WI38 (cell line): ENCODE measurements around the gene PDE4D.

ENCODE experiments used
- H3K4me3 ChIP-seq: 2 replicates; pipeline ENCODE4 v1.5.1; 2011; ENCODE audit warnings: low read depth, mild to moderate bottlenecking, control low read depth, low read length
- CTCF ChIP-seq: IDR thresholded peaks from 2 replicates; pipeline ENCODE4 v1.5.1; 2012; ENCODE audit warnings: low read depth, mild to moderate bottlenecking, control low read depth, low read length

Gene PDE4D

GRCh38 chr5:59716966-59717500, 176.5 kb downstream of the PDE4D start:
- no peak overlapping the region for H3K4me3 ChIP-seq
- no peak for TF ChIP-seq CTCF

GRCh38 chr5:59716029-59716428, 177.5 kb downstream of the PDE4D start:
- TF ChIP-seq CTCF = no peak

GRCh38 chr5:59715228-59715627, 178.3 kb downstream of the PDE4D start:
- H3K4me3 ChIP-seq = no peak overlapping the region
- no peak for TF ChIP-seq CTCF

More at GRCh38 chr5:59716029-59716428, 177.5 kb downstream of the PDE4D start:
- no peak overlapping the region for H3K4me3 ChIP-seq

- TF ChIP-seq CTCF = no peak
- H3K4me3 ChIP-seq = no peak overlapping the region
Measured at GRCh38 chr5:59713498-59713844, 180.1 kb downstream of the PDE4D start.

- no peak for TF ChIP-seq CTCF
- H3K4me3 ChIP-seq = no peak overlapping the region
Measured at GRCh38 chr5:59712836-59713497, 180.6 kb downstream of the PDE4D start.

GRCh38 chr5:59711310-59711709, 182.2 kb downstream of the PDE4D start:
- H3K4me3 ChIP-seq = no peak overlapping the region
- TF ChIP-seq CTCF = no peak

GRCh38 chr5:59709846-59710245, 183.7 kb downstream of the PDE4D start:
- no peak for TF ChIP-seq CTCF
- no peak overlapping the region for H3K4me3 ChIP-seq
